Vagina (tissue), 2 donors: Measurements from ENCODE around the gene MRPL12. TPM values are rescaled to one million over a fixed set of nuclear protein-coding genes. Genes with fewer than 3 reads are reported as not detected.

Source experiments
- DNase-seq, 2 donors: peaks; one replicate each; pipeline ENCODE4 v3.0.0-alpha.2; 2017; ENCODE audit errors: extremely low spot score in 2 of 2
- H3K27ac ChIP-seq: fragments of 200-600 bp; sonication (generic); one replicate; pipeline ENCODE4 v1.5.1; 2019
- H3K27me3 ChIP-seq: fragments of 200-600 bp; sonication (generic); one replicate; pipeline ENCODE4 v1.5.1; 2019
- H3K36me3 ChIP-seq, 2 donors: fragments of 200-600 bp; sonication (generic); one replicate each; pipeline ENCODE4 v1.5.1; 2017 to 2019
- H3K4me1 ChIP-seq: fragments of 200-600 bp; sonication (generic); one replicate; pipeline ENCODE4 v1.5.1; 2019
- H3K4me3 ChIP-seq, 2 donors: fragments of 200-600 bp; sonication (generic); 1 replicate in 1 of 2; 2 replicates in 1 of 2; pipeline ENCODE4 v1.5.1; 2016 to 2019
- H3K9me3 ChIP-seq: fragments of 200-600 bp; sonication (generic); one replicate; pipeline ENCODE4 v1.5.1; 2019
- CTCF ChIP-seq, 3 experiments: fragments of 450-650 bp in 2 of 3; fragments of 200-600 bp in 1 of 3; sonication (generic) in 1 of 3; IDR thresholded peaks; one replicate each; pipeline ENCODE4 v1.5.1; 2017 to 2019; ENCODE audit warnings: antibody characterized with exemption in 3 of 3, mild to moderate bottlenecking in 2 of 3, moderate library complexity in 2 of 3
- POLR2A ChIP-seq, 2 donors: fragments of 450-650 bp; IDR thresholded peaks; one replicate each; pipeline ENCODE4 v1.6.1; 2017; ENCODE audit warnings: antibody characterized with exemption in 2 of 2, mild to moderate bottlenecking in 2 of 2, moderate library complexity in 2 of 2
- POLR2AphosphoS5 ChIP-seq, 2 donors: sonication (generic); formaldehyde crosslinking; IDR thresholded peaks; one replicate each; pipeline ENCODE4 v1.9.0; 2017; ENCODE audit warnings: antibody characterized with exemption in 2 of 2, mild to moderate bottlenecking in 2 of 2, low read depth in 1 of 2; ENCODE audit not compliant: insufficient read depth in 1 of 2
- intact Hi-C: fragments of 100-400 bp; cut with DNase I; formaldehyde crosslinking; loops from one replicate; pipeline ENCODE4 v1.15.1; 2023
- total RNA-seq: library from RNA; depleted of rRNA; stranded (reverse); fragments of >200 nt; gene quantifications from one replicate; pipeline ENCODE4 v1.2.3, GENCODE V29; 2016

Gene MRPL12
- total RNA-seq, 1 donor from 2014 or later, result 77.3 TPM

- H3K4me3 ChIP-seq, result peak overlapping the region; percentile 85 to 100
- DNase-seq, result no peak
- peaks cover 0 to 31% of the 10 kb centered on the region in 2 donors for H3K36me3 ChIP-seq
- no peaks in the 10 kb centered on the region for H3K27me3 ChIP-seq
- intact Hi-C loops, result no loop called here
- TF ChIP-seq POLR2A (IDR thresholded peaks at IDR 0.05) (no peak), POLR2AphosphoS5 (IDR thresholded peaks at IDR 0.05; ENCODE audit: insufficient read depth in 1 of 2, low read depth in 1 of 2) (no peak), CTCF (IDR thresholded peaks at IDR 0.05) (no peak)
- H3K4me1 ChIP-seq, result peaks cover 48% of the 10 kb centered on the region
- H3K9me3 ChIP-seq, result no peaks in the 10 kb centered on the region
- peak overlapping the region; percentile 78 for H3K27ac ChIP-seq
Measured at GRCh38 chr17:81682565-81683207, 20.5 kb upstream of the MRPL12 start.

GRCh38 chr17:81683208-81683583 lies 20.0 kb upstream of the MRPL12 start:
- Histone ChIP-seq H3K27ac (peak overlapping the region; percentile 78), H3K36me3 (peaks cover 0 to 36% of the 10 kb centered on the region in 2 donors), H3K4me3 (peak overlapping the region; percentile 85 to 100), H3K9me3 (no peaks in the 10 kb centered on the region), H3K27me3 (no peaks in the 10 kb centered on the region), H3K4me1 (peaks cover 48% of the 10 kb centered on the region)
- DNase-seq, result no peak
- TF ChIP-seq POLR2A (IDR thresholded peaks at IDR 0.05) (no peak), CTCF (IDR thresholded peaks at IDR 0.05) (no peak), POLR2AphosphoS5 (IDR thresholded peaks at IDR 0.05; ENCODE audit: insufficient read depth in 1 of 2, low read depth in 1 of 2) (no peak)
- intact Hi-C loops, result no loop called here

- H3K4me3 ChIP-seq, result peak within 1 kb of the TSS; percentile 85 to 100
- intact Hi-C loops, result no loop called here
- H3K27ac ChIP-seq, result peak within 1 kb of the TSS; percentile 78
- H3K9me3 ChIP-seq, result no peaks in the 10 kb centered on the region
- no peaks in the 10 kb centered on the region for H3K27me3 ChIP-seq
- DNase-seq, result peak in 1 of 2 donors; percentile 99
- peaks cover 0 to 43% of the 10 kb centered on the region in 2 donors for H3K36me3 ChIP-seq
- H3K4me1 ChIP-seq, result peaks cover 48% of the 10 kb centered on the region
- TF ChIP-seq POLR2AphosphoS5 (IDR thresholded peaks at IDR 0.05; ENCODE audit: insufficient read depth in 1 of 2, low read depth in 1 of 2) (peak; percentile 91 to 98), CTCF (IDR thresholded peaks at IDR 0.05) (no peak), POLR2A (IDR thresholded peaks at IDR 0.05) (peak in 1 of 2 donors; percentile 58)
Measured at GRCh38 chr17:81683584-81684441, 19.4 kb upstream of the MRPL12 start, which contains the start of the genes ARL16 and HGS. TSS of gene ARL16 (minus strand) at chr17:81683797. CDS start at chr17:81683753, 44 bp downstream. TSS of gene HGS (plus strand) at chr17:81684011. CDS start at chr17:81684067, 56 bp downstream.

GRCh38 chr17:81684442-81684911 lies 18.7 kb upstream of the MRPL12 start:
- TF ChIP-seq POLR2AphosphoS5 (IDR thresholded peaks at IDR 0.05; ENCODE audit: insufficient read depth in 1 of 2, low read depth in 1 of 2) (no peak), POLR2A (IDR thresholded peaks at IDR 0.05) (no peak), CTCF (IDR thresholded peaks at IDR 0.05) (no peak)

More at GRCh38 chr17:81684442-81684911, 18.7 kb upstream of the MRPL12 start:
- peak overlapping the region; percentile 78 for H3K27ac ChIP-seq
- peaks cover 48% of the 10 kb centered on the region for H3K4me1 ChIP-seq
- peak overlapping the region; percentile 85 to 100 for H3K4me3 ChIP-seq
- peaks cover 0 to 49% of the 10 kb centered on the region in 2 donors for H3K36me3 ChIP-seq
- H3K27me3 ChIP-seq, result no peaks in the 10 kb centered on the region
- intact Hi-C loops, result no loop called here
- no peaks in the 10 kb centered on the region for H3K9me3 ChIP-seq
- no peak for DNase-seq
